OCI-LY3 (cell line): ENCODE measurements around the gene ANKDD1B.

Experiments used
- EZH2phosphoT487 ChIP-seq: fragments of 200-600 bp; shearing (Covaris generic); IDR thresholded peaks from 2 replicates; pipeline ENCODE4 v1.6.1; 2018; ENCODE audit warnings: antibody characterized with exemption, mixed run types, low read depth
- TF ChIP-seq, protein P1 (sequence below): fragments of 200-600, 300-600 bp; sonication (generic); IDR thresholded peaks from 2 replicates; pipeline ENCODE4 v1.5.1; 2014; ENCODE audit warnings: antibody characterized with exemption, low read length, low read depth

GRCh38 chr5:75601996-75602395, 9.3 kb upstream of the ANKDD1B start:
- TF ChIP-seq, protein P1, sequence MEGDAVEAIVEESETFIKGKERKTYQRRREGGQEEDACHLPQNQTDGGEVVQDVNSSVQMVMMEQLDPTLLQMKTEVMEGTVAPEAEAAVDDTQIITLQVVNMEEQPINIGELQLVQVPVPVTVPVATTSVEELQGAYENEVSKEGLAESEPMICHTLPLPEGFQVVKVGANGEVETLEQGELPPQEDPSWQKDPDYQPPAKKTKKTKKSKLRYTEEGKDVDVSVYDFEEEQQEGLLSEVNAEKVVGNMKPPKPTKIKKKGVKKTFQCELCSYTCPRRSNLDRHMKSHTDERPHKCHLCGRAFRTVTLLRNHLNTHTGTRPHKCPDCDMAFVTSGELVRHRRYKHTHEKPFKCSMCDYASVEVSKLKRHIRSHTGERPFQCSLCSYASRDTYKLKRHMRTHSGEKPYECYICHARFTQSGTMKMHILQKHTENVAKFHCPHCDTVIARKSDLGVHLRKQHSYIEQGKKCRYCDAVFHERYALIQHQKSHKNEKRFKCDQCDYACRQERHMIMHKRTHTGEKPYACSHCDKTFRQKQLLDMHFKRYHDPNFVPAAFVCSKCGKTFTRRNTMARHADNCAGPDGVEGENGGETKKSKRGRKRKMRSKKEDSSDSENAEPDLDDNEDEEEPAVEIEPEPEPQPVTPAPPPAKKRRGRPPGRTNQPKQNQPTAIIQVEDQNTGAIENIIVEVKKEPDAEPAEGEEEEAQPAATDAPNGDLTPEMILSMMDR, result no peak
- no peak for TF ChIP-seq EZH2phosphoT487
